Lower lobe of right lung (tissue), 2 donors: ENCODE measurements around the gene NAV2. TPM values are rescaled to one million over a fixed set of nuclear protein-coding genes. Genes with fewer than 3 reads are reported as not detected.
"Not testable (repeated sequence)": the region's sequence is repeated elsewhere in the genome, so short reads cannot be mapped to it uniquely, and the experiment has no call there.

Experiments
- ATAC-seq, 2 donors: fragments of 200-7000 bp; cut with Tn5 transposase; one replicate each; pipeline ENCODE4 v1.9.1; 2020 to 2022; ENCODE audit warnings: mild to moderate bottlenecking in 2 of 2, moderate library complexity in 2 of 2
- DNase-seq: peaks from one replicate; pipeline ENCODE4 v3.0.0-alpha.2; 2020
- H3K27ac ChIP-seq: fragments of 200-600 bp; one replicate; pipeline ENCODE4 v1.8.0; 2022
- H3K27me3 ChIP-seq: fragments of 200-600 bp; one replicate; pipeline ENCODE4 v1.8.0; 2022; ENCODE audit warnings: low read depth
- H3K36me3 ChIP-seq: fragments of 200-600 bp; one replicate; pipeline ENCODE4 v1.8.0; 2022; ENCODE audit warnings: mild to moderate bottlenecking
- H3K4me1 ChIP-seq: fragments of 200-600 bp; one replicate; pipeline ENCODE4 v1.8.0; 2022
- H3K4me3 ChIP-seq: fragments of 200-600 bp; one replicate; pipeline ENCODE4 v1.8.0; 2022; ENCODE audit warnings: mild to moderate bottlenecking
- H3K9me3 ChIP-seq: fragments of 200-600 bp; one replicate; pipeline ENCODE4 v1.8.0; 2022
- intact Hi-C: fragments of 100-400 bp; cut with DNase I; formaldehyde crosslinking; loops from one replicate; pipeline ENCODE4 v1.11.0; 2022
- total RNA-seq: library from RNA; stranded (reverse); fragmentation: NEBNext Ultra II Directional; extraction: Animal tissue kit (Norgen Biotek cat#: 25700); gene quantifications from one replicate; pipeline ENCODE4 v1.2.1, GENCODE V29; 2021
- TF ChIP-seq, protein P1 (sequence below): fragments of 200-600 bp; IDR thresholded peaks from one replicate; pipeline ENCODE4 v1.8.0; 2022; ENCODE audit warnings: antibody characterized with exemption, mild to moderate bottlenecking
- donor health status: DM: no; HTN: yes; CAD: no; lungs with severe emphysema.

Gene NAV2
- total RNA-seq, 1 donor from 2014 or later: 36.9 TPM

DNA sequence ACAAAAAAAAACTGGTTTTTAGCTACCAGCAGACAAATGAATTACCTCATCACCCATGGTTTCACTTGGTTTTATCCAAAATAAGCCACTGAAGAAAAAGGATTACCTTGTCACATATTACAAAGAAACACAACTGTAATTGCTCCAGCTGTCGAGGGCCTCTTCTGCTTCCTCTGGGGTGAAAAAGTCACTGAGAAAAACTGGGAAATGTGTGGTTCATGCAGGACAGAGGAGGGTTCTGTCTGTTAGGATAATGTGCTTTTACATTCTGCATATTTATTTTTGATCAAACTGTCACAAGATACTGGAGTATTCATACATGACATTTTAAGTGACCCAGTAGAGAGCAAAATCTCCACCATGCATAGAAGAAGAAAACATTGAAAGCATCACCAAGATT is 211.7 kb downstream of the NAV2 start:
- no peak overlapping the region for H3K27ac ChIP-seq
- intact Hi-C loops: no loop called here
- ATAC-seq: no peak

DNA sequence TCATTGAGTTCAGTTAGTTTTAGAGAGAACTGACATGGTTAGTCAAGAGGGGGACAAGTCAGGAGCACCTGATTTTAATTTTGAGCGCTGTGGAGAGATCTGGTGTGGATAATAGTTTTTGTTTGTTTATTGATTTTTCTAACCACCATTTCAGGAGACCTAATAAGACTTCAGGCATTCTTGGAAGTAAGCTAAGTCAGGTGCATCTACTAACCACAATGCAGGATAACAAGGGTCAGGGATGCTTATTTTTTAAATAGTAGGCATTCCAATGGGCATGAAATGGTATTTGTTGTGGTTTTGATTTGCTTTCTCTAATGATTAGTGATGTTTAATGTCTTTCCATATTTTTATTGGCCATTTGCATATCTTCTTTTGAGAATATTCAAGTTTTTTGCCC is 212.1 kb downstream of the NAV2 start:
- intact Hi-C loops: no loop called here
- Histone ChIP-seq H3K4me1 (no peaks in the 10 kb centered on the region), H3K4me3 (no peak overlapping the region), H3K9me3 (no peaks in the 10 kb centered on the region), H3K27ac (no peak overlapping the region), H3K27me3 (no peaks in the 10 kb centered on the region), H3K36me3 (no peaks in the 10 kb centered on the region)
- DNase-seq (no peak), ATAC-seq (no peak)
- TF ChIP-seq, protein P1, sequence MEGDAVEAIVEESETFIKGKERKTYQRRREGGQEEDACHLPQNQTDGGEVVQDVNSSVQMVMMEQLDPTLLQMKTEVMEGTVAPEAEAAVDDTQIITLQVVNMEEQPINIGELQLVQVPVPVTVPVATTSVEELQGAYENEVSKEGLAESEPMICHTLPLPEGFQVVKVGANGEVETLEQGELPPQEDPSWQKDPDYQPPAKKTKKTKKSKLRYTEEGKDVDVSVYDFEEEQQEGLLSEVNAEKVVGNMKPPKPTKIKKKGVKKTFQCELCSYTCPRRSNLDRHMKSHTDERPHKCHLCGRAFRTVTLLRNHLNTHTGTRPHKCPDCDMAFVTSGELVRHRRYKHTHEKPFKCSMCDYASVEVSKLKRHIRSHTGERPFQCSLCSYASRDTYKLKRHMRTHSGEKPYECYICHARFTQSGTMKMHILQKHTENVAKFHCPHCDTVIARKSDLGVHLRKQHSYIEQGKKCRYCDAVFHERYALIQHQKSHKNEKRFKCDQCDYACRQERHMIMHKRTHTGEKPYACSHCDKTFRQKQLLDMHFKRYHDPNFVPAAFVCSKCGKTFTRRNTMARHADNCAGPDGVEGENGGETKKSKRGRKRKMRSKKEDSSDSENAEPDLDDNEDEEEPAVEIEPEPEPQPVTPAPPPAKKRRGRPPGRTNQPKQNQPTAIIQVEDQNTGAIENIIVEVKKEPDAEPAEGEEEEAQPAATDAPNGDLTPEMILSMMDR: no peak

More for the DNA sequence above, 211.7 kb downstream of the NAV2 start:
- Histone ChIP-seq H3K27me3 (no peaks in the 10 kb centered on the region), H3K4me3 (no peak overlapping the region), H3K4me1 (no peaks in the 10 kb centered on the region), H3K9me3 (no peaks in the 10 kb centered on the region), H3K36me3 (no peaks in the 10 kb centered on the region)
- no peak for DNase-seq
- TF ChIP-seq, protein P1: no peak

DNA sequence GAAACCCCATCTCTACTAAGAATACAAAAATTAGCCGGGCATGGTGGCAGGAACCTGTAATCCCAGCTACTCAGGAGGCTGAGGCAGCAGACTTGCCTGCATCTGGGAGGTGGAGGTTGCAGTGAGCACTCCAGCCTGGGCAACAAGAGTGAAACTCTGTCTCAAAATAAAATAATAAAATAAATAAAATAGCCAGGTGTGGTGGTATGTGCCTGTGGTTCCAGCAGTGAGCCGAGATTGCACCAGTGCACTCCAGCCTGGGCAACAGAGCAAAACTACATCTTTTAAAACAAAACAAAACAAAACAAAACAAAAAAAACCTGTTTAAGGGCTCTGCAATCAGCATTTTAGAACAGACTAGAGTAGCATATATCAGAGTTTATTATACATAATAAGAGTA is 214.8 kb downstream of the NAV2 start:
- H3K4me3 ChIP-seq, H3K36me3 ChIP-seq, H3K9me3 ChIP-seq, H3K27ac ChIP-seq, H3K27me3 ChIP-seq, intact Hi-C loops, DNase-seq, ATAC-seq, H3K4me1 ChIP-seq: not testable (repeated sequence)

DNA sequence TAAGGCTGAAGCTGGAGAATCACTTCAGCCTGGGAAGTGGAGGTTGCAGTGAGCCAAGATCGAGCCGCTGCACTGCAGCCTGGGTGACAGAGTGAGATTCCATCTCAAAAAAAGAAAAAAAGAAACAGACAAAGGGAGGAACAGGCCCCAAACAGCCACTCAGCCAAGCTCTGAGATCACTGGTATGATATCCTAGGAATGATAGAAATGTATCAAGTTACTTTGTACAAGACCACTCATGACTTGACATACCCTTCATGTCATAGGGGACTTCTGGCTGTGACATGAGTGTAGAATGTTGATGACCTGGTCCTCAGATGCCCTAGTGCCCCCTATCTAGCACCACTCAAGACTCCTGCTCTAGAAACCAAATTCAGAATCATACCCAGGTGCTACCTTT is 216.5 kb downstream of the NAV2 start:
- Histone ChIP-seq H3K27me3 (no peaks in the 10 kb centered on the region), H3K4me3 (no peak overlapping the region), H3K9me3 (no peaks in the 10 kb centered on the region), H3K4me1 (no peaks in the 10 kb centered on the region), H3K27ac (no peak overlapping the region), H3K36me3 (peaks cover 13% of the 10 kb centered on the region)
- intact Hi-C loops: no loop called here
- peak in 1 of 2 donors; percentile 30 for ATAC-seq
- no peak for DNase-seq
- TF ChIP-seq, protein P1: no peak

DNA sequence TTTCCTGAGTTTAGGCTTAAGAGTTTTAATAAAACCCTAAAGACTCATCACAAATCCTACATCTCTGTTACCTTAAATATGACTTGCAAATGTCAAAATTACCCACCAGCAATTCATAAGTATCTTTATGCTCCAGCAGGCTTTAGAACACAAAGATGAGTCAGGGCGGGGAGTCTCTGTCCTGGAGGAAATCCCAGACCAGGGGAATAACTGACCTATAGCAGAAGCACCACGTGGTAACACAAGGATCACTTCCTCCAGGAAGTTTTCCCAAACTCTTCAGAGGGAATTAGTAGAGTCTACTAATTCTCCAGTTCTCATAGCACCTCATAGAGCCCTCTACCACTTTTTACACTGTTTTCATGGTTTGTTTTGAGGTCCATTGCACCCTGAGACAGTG is 217.0 kb downstream of the NAV2 start:
- intact Hi-C loops: no loop called here
- H3K36me3 ChIP-seq: peaks cover 15% of the 10 kb centered on the region
- H3K27me3 ChIP-seq: no peaks in the 10 kb centered on the region
- TF ChIP-seq, protein P1: no peak
- no peaks in the 10 kb centered on the region for H3K9me3 ChIP-seq
- no peak overlapping the region for H3K4me3 ChIP-seq
- H3K27ac ChIP-seq: no peak overlapping the region
- H3K4me1 ChIP-seq: no peaks in the 10 kb centered on the region
- DNase-seq (no peak), ATAC-seq (no peak)

DNA sequence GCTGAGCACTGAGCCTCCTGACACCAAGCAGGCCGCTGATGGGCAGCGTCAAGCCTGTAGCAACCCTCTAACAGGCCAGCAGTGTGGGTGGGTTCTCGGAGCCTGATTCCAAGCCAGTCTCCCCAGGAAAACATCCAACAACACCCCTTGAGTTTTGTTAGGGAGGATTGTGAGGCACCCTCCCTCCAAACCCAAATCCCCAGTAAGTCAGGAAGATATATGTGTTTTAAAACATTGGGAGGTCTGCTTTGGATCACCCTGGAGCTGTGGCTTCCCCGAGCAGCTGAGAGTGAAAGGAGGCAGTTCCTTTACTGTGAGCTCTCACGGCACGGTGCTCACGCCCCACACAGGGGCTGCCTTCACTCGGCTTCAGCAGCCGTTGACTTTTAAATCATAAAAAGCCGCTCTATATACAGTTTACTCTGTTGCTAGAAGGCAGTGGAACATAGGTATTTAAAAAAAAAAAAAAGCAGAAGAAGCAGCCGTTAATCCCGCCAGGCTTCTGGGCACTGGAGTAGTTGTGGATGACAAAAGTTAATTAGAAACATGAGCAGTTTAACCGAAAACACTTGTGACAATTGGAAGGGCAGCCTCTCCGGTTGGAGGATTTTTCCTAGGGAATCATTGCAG is 218.6 kb downstream of the NAV2 start:
- H3K4me1 ChIP-seq: no peaks in the 10 kb centered on the region
- peaks cover 15% of the 10 kb centered on the region for H3K36me3 ChIP-seq
- H3K27me3 ChIP-seq: no peaks in the 10 kb centered on the region
- no peak overlapping the region for H3K4me3 ChIP-seq
- intact Hi-C loops: no loop called here
- TF ChIP-seq, protein P1: no peak
- no peaks in the 10 kb centered on the region for H3K9me3 ChIP-seq
- DNase-seq (no peak), ATAC-seq (no peak)
- H3K27ac ChIP-seq: no peak overlapping the region
